Progenitor cell of endocrine pancreas (in vitro differentiated cells): ENCODE data around the gene HOXC4. TPM values are rescaled to one million over a fixed set of nuclear protein-coding genes. Genes with fewer than 3 reads are reported as not detected.
A peak's percentile ranks its signal among the peaks of the same experiment; 100 is the strongest.

Source experiments
- DNase-seq: peaks from one replicate; pipeline ENCODE4 v3.0.0; 2021; ENCODE audit warnings: low spot score; ENCODE audit not compliant: unreplicated experiment
- H3K27ac Mint-ChIP-seq: 2 replicates; pipeline ENCODE4 v1.8.0; 2021; ENCODE audit warnings: mild to moderate bottlenecking, moderate library complexity, mixed read lengths
- H3K27me3 Mint-ChIP-seq: 2 replicates; pipeline ENCODE4 v1.8.0; 2021; ENCODE audit warnings: mixed read lengths
- H3K36me3 Mint-ChIP-seq: 2 replicates; pipeline ENCODE4 v1.8.0; 2022; ENCODE audit warnings: mixed read lengths; ENCODE audit not compliant: insufficient read depth
- H3K4me1 Mint-ChIP-seq: 2 replicates; pipeline ENCODE4 v1.8.0; 2021; ENCODE audit warnings: low read depth, mixed read lengths
- H3K4me3 Mint-ChIP-seq: 2 replicates; pipeline ENCODE4 v1.8.0; 2021; ENCODE audit warnings: low read depth, mild to moderate bottlenecking, moderate library complexity, mixed read lengths
- H3K9me3 Mint-ChIP-seq: 2 replicates; pipeline ENCODE4 v1.8.0; 2021; ENCODE audit warnings: low read depth, mixed read lengths
- total RNA-seq: library from RNA; stranded (reverse); gene quantifications from 2 replicates; pipeline ENCODE4 v1.2.1, GENCODE V29; 2021
- TF ChIP-seq, protein P1 (sequence below): fragments of 200-600 bp; sonication (generic); IDR thresholded peaks from one replicate; pipeline ENCODE4 v1.5.0; 2021; ENCODE audit warnings: antibody characterized with exemption, mild to moderate bottlenecking; ENCODE audit not compliant: unreplicated experiment

The HOXC4 gene
- total RNA-seq, 1 donor from 2014 or later, result 19.8 TPM

DNA sequence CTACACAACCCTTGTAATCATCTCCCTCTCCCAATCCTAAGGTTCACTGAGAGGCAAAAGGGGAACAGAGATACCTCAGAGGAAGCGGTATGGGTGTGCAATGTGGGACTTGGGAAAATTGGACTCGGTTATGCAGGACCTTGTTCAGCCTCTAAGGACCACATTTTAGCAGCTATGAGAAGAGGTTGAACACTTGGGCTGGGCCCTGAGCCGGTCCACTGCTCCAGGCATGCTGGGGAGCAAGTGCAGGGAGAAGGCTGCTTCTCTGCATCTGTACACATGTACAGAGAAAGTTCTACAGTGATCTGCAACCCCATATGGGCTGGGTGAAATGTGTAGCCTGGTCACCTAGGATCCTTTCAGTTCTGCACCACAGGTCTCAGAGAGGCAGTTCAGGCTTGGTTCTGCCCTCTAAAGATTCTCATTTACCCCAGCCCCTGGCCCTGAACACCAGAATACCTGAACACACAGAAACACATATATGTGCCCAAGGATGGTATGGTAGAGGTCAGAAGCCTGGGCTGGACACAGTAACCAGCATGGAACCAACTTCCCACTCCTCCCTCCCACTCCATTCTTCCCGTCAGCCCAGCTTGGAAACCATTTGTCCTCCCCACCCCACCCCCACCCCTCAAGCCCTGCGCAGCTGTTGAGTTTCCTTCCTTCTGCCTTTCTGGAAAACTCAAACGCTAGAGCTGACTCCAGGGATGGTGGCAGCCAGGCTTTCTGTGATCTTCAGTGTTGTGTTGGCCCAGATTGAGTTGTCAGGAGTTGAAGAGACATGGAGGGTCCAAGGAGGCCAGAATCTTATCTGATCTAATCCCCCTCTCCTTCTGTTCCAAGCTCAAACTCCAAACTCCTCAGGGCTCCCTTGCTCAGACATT lies 10.4 kb upstream of the HOXC4 start:
- Mint-ChIP-seq H3K36me3 (no peaks in the 10 kb centered on the region), H3K27ac (no peak overlapping the region), H3K9me3 (no peaks in the 10 kb centered on the region), H3K4me3 (no peak overlapping the region), H3K4me1 (peaks cover 21% of the 10 kb centered on the region), H3K27me3 (peaks cover 92% of the 10 kb centered on the region)
- no peak for DNase-seq
- TF ChIP-seq, protein P1, sequence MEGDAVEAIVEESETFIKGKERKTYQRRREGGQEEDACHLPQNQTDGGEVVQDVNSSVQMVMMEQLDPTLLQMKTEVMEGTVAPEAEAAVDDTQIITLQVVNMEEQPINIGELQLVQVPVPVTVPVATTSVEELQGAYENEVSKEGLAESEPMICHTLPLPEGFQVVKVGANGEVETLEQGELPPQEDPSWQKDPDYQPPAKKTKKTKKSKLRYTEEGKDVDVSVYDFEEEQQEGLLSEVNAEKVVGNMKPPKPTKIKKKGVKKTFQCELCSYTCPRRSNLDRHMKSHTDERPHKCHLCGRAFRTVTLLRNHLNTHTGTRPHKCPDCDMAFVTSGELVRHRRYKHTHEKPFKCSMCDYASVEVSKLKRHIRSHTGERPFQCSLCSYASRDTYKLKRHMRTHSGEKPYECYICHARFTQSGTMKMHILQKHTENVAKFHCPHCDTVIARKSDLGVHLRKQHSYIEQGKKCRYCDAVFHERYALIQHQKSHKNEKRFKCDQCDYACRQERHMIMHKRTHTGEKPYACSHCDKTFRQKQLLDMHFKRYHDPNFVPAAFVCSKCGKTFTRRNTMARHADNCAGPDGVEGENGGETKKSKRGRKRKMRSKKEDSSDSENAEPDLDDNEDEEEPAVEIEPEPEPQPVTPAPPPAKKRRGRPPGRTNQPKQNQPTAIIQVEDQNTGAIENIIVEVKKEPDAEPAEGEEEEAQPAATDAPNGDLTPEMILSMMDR, result no peak

DNA sequence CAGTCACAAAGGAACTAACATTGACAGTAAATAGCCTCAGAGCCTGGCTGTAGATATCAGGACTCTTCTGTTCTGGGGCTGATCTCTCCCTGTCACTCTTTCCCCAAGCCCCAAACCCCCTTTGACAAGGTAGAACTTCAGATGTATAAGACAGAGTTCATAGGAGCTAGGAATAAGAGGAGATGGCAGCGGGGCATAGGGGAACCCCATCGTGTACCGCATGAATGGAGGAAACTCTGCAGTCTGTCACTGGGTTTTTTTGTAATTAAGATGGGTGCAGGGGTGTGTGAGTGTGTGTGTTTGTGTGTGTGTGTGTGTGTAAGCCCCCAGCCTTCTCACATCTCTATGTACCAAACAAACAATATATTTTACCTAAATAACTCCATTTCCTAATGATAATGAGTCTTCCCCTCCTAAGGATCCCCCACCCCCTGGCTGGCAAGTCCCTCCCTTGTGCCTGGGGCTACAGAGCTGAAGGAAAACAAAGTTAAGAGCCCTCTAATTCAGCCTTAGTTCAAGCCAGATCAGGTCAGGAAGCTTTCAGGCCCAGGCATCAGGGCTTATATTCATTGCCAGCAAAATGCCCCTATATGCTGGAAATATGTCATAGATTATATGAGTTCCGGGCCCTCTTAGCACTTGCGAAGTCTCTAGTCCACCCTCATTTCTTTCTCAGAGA lies 9.1 kb upstream of the HOXC4 start:
- Mint-ChIP-seq H3K27ac (no peak overlapping the region), H3K36me3 (no peaks in the 10 kb centered on the region), H3K9me3 (no peaks in the 10 kb centered on the region), H3K27me3 (peaks cover 90% of the 10 kb centered on the region), H3K4me1 (peaks cover 32% of the 10 kb centered on the region), H3K4me3 (no peak overlapping the region)
- DNase-seq, result no peak
- TF ChIP-seq, protein P1, result no peak

DNA sequence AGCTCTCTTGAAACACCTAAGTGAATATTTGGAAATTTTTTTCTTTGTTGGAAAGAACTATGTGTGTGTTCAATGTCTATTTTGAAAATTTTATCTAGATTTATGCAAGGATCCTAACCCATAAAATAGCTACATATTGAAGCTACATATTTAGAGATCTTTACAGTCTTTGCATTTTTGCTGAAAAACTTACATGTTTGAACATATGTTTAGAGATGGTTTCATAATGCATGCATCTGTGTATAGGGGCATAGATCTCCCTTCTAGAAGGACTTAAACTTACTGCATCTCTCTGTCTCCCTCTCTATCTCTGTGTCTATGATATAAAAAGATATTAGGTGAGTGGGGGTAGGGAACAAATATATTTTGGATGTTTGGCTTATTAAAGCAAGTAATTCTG lies 8.2 kb upstream of the HOXC4 start:
- no peaks in the 10 kb centered on the region for H3K9me3 Mint-ChIP-seq
- peaks cover 90% of the 10 kb centered on the region for H3K27me3 Mint-ChIP-seq
- peaks cover 39% of the 10 kb centered on the region for H3K4me1 Mint-ChIP-seq
- no peak overlapping the region for H3K4me3 Mint-ChIP-seq
- H3K27ac Mint-ChIP-seq, result no peak overlapping the region
- TF ChIP-seq, protein P1, result no peak
- DNase-seq, result no peak
- H3K36me3 Mint-ChIP-seq, result no peaks in the 10 kb centered on the region

DNA sequence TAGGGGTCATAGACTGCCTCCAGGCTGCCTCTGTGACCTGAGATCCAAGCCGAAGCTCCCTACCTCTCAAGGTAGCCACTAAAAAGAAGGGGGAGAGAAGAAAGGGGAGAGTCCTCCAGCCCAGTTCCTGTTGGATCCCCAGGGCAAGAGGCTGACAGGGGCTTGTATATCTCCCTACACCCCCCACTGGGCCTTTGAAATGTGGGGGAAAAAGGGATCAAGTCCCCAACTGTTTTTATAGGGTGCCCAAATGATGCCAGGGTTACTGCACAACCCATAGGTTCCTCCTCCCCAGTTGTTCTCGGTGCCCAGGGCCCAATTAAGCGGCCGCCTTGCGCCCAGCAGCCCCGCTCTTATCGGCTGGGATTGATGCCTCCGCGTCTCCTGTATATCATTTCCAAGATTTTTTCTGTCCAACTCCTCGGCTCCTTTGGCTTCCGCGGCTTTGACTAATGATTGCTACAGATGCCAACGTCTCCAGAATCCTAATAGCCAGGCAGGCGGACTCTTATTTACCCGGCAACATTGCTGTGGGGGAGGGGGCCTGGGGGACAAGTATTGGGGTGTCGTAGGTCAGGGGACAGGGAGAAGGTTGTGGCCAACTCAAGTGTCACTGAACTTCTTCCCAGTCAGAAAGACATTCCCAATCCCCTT lies 7.6 kb upstream of the HOXC4 start:
- peaks cover 92% of the 10 kb centered on the region for H3K27me3 Mint-ChIP-seq
- TF ChIP-seq, protein P1, result no peak

DNA sequence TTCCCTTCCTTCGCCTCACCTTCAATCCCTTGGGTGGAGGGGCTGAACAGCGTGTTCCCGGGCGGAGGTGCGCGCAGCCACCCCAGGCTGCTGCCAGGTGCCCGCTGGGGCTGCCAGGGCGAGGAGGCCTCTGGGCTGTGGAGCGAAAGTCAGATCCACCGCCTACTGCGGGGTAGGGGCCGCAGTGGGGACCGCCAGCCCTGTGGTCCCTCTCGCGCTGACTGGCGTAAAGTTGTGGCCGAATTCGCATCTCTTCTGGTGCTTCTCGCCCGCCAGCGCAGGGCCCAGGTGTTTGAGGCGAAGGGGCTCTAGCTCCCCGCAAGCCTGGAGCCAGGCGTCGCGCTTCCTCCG lies 6.9 kb upstream of the HOXC4 start:
- Mint-ChIP-seq H3K9me3 (no peaks in the 10 kb centered on the region), H3K36me3 (no peaks in the 10 kb centered on the region), H3K27me3 (peaks cover 93% of the 10 kb centered on the region), H3K4me3 (peak overlapping the region; percentile 70), H3K27ac (peak overlapping the region; percentile 85), H3K4me1 (peaks cover 49% of the 10 kb centered on the region)
- no peak for DNase-seq
- TF ChIP-seq, protein P1, result no peak

More for the DNA sequence above, 7.6 kb upstream of the HOXC4 start:
- DNase-seq, result no peak
- no peak overlapping the region for H3K27ac Mint-ChIP-seq
- peaks cover 43% of the 10 kb centered on the region for H3K4me1 Mint-ChIP-seq
- H3K4me3 Mint-ChIP-seq, result no peak overlapping the region
- H3K9me3 Mint-ChIP-seq, result no peaks in the 10 kb centered on the region
- no peaks in the 10 kb centered on the region for H3K36me3 Mint-ChIP-seq
